Esophagus squamous epithelium (tissue), 4 donors: ENCODE data around the gene PDZK1IP1.

Experiments
- POLR2A ChIP-seq, 4 donors: fragments of 450-650 bp; IDR thresholded peaks; one replicate each; pipeline ENCODE4 v1.6.1; 2017; ENCODE audit warnings: antibody characterized with exemption in 4 of 4, mild to moderate bottlenecking in 4 of 4, moderate library complexity in 3 of 4
- TF ChIP-seq, protein P1 (sequence below), 6 experiments: fragments of 450-650 bp in 4 of 6; fragments of 200-600 bp in 2 of 6; sonication (generic) in 2 of 6; IDR thresholded peaks; one replicate each; pipeline ENCODE4 v1.5.1; 2016 to 2019; ENCODE audit warnings: antibody characterized with exemption in 6 of 6, mild to moderate bottlenecking in 4 of 6, moderate library complexity in 4 of 6

DNA sequence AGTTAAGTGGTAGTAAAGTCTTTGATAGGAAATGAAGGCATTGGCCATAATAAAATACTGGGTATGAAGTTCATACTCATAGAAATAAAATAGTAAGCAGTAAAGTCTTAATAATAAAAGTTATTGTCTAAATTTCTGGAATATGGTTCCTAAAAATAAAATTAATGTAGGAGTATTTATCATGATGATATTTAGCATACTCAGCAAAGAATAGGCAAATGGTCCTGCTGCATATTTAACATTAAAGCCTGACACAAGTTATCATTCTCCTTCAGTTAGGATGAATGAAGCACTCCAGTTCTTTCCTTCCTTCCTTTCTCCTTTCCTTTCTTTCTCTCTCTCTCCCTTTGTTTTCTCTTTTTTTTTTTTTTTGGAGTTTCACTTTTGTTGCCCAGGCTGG is 25.3 kb downstream of the PDZK1IP1 start:
- TF ChIP-seq, protein P1, sequence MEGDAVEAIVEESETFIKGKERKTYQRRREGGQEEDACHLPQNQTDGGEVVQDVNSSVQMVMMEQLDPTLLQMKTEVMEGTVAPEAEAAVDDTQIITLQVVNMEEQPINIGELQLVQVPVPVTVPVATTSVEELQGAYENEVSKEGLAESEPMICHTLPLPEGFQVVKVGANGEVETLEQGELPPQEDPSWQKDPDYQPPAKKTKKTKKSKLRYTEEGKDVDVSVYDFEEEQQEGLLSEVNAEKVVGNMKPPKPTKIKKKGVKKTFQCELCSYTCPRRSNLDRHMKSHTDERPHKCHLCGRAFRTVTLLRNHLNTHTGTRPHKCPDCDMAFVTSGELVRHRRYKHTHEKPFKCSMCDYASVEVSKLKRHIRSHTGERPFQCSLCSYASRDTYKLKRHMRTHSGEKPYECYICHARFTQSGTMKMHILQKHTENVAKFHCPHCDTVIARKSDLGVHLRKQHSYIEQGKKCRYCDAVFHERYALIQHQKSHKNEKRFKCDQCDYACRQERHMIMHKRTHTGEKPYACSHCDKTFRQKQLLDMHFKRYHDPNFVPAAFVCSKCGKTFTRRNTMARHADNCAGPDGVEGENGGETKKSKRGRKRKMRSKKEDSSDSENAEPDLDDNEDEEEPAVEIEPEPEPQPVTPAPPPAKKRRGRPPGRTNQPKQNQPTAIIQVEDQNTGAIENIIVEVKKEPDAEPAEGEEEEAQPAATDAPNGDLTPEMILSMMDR (IDR thresholded peaks at IDR 0.05) = no peak
- TF ChIP-seq POLR2A (IDR thresholded peaks at IDR 0.05) = no peak
